ENCODE results near the gene PHACTR1. TPM values are rescaled to one million over a fixed set of nuclear protein-coding genes. Genes with fewer than 3 reads are reported as not detected.

The PHACTR1 gene
- total RNA-seq, 2 donors from 2014 or later: 1.3 to 4.3 TPM

- DNase-seq (ENCODE audit: low spot score): no peak
- no peak overlapping the region for H3K27ac ChIP-seq
- no peaks in the 10 kb centered on the region for H3K9me3 ChIP-seq
- no peaks in the 10 kb centered on the region for H3K27me3 ChIP-seq (replicated peaks; ENCODE audit: insufficient read depth)
- no peak overlapping the region for H3K4me3 ChIP-seq
- intact Hi-C loops (cut with DNase I): no loop called here
- TF ChIP-seq POLR2A (IDR thresholded peaks at IDR 0.05) (no peak), CTCF (IDR thresholded peaks at IDR 0.05) (no peak), POLR2AphosphoS5 (IDR thresholded peaks at IDR 0.05) (no peak)
- H3K4me1 ChIP-seq (replicated peaks): no peaks in the 10 kb centered on the region
- 94% methylated on average over 4 of the region's 4 CpGs for WGBS
- H3K36me3 ChIP-seq: no peaks in the 10 kb centered on the region
Measured at GRCh38 chr6:12995419-12995818, 278.9 kb downstream of the PHACTR1 start.

GRCh38 chr6:13000537-13000936, 284.0 kb downstream of the PHACTR1 start:
- H3K9me3 ChIP-seq: no peaks in the 10 kb centered on the region
- H3K36me3 ChIP-seq: no peaks in the 10 kb centered on the region
- H3K27me3 ChIP-seq (replicated peaks; ENCODE audit: insufficient read depth): no peaks in the 10 kb centered on the region
- intact Hi-C loops (cut with DNase I): no loop called here
- no peak overlapping the region for H3K27ac ChIP-seq
- no peak overlapping the region for H3K4me3 ChIP-seq
- no peak for DNase-seq (ENCODE audit: low spot score)
- TF ChIP-seq POLR2AphosphoS5 (IDR thresholded peaks at IDR 0.05): no peak
- TF ChIP-seq POLR2A (IDR thresholded peaks at IDR 0.05): no peak
- no peak for TF ChIP-seq CTCF (IDR thresholded peaks at IDR 0.05)
- H3K4me1 ChIP-seq (replicated peaks): no peaks in the 10 kb centered on the region

- H3K27me3 ChIP-seq (replicated peaks; ENCODE audit: insufficient read depth): no peaks in the 10 kb centered on the region
- intact Hi-C loops (cut with DNase I): no loop called here
- H3K27ac ChIP-seq: no peak overlapping the region
- 59% methylated on average over 3 of the region's 3 CpGs for WGBS
- no peak for DNase-seq (ENCODE audit: low spot score)
- H3K9me3 ChIP-seq: no peaks in the 10 kb centered on the region
- no peaks in the 10 kb centered on the region for H3K4me1 ChIP-seq (replicated peaks)
- H3K4me3 ChIP-seq: no peak overlapping the region
- no peaks in the 10 kb centered on the region for H3K36me3 ChIP-seq
- TF ChIP-seq POLR2A (IDR thresholded peaks at IDR 0.05) (no peak), POLR2AphosphoS5 (IDR thresholded peaks at IDR 0.05) (no peak), CTCF (IDR thresholded peaks at IDR 0.05) (no peak)
Measured at GRCh38 chr6:13001927-13002326, 285.4 kb downstream of the PHACTR1 start.

- Histone ChIP-seq H3K27ac (no peak overlapping the region), H3K27me3 (replicated peaks; ENCODE audit: insufficient read depth) (no peaks in the 10 kb centered on the region), H3K4me3 (no peak overlapping the region), H3K36me3 (no peaks in the 10 kb centered on the region), H3K9me3 (no peaks in the 10 kb centered on the region), H3K4me1 (replicated peaks) (no peaks in the 10 kb centered on the region)
- intact Hi-C loops (cut with DNase I): no loop called here
- WGBS: 59% methylated on average over 2 of the region's 2 CpGs
- TF ChIP-seq POLR2AphosphoS5 (IDR thresholded peaks at IDR 0.05): no peak
- TF ChIP-seq CTCF (IDR thresholded peaks at IDR 0.05): no peak
- no peak for TF ChIP-seq POLR2A (IDR thresholded peaks at IDR 0.05)
- no peak for DNase-seq (ENCODE audit: low spot score)
Measured at GRCh38 chr6:13004601-13005000, 288.0 kb downstream of the PHACTR1 start.

GRCh38 chr6:13005994-13006393, 289.4 kb downstream of the PHACTR1 start:
- intact Hi-C loops (cut with DNase I): no loop called here
- WGBS: 64% methylated on average over 5 of the region's 5 CpGs
- H3K9me3 ChIP-seq: no peaks in the 10 kb centered on the region
- no peaks in the 10 kb centered on the region for H3K27me3 ChIP-seq (replicated peaks; ENCODE audit: insufficient read depth)
- H3K4me1 ChIP-seq (replicated peaks): no peaks in the 10 kb centered on the region
- TF ChIP-seq POLR2A (IDR thresholded peaks at IDR 0.05): no peak
- TF ChIP-seq CTCF (IDR thresholded peaks at IDR 0.05): no peak
- no peak for TF ChIP-seq POLR2AphosphoS5 (IDR thresholded peaks at IDR 0.05)
- H3K27ac ChIP-seq: no peak overlapping the region
- DNase-seq (ENCODE audit: low spot score): no peak
- no peaks in the 10 kb centered on the region for H3K36me3 ChIP-seq
- H3K4me3 ChIP-seq: no peak overlapping the region

Measured in prostate gland (tissue), 2 donors.